GM12878 (cell line): ENCODE measurements around the gene ACKR2. TPM values are rescaled to one million over a fixed set of nuclear protein-coding genes. Genes with fewer than 3 reads are reported as not detected.
A peak's percentile ranks its signal among the peaks of the same experiment; 100 is the strongest.

ENCODE experiments used
- ATAC-seq: fragments of 200-7000 bp; cut with Tn5 transposase; 3 replicates; pipeline ENCODE4 v1.9.1; 2020; ENCODE audit warnings: mild to moderate bottlenecking, moderate library complexity
- BruUV-seq: library from RNA; stranded (reverse); fragments of 400-500 nt; replicated peaks from 2 replicates; lab custom pipeline; 2021; lab: Mats Ljungman, UMichigan
- CTCF ChIA-PET: fragments of 300-600 bp; sonication (Branson Sonifier 250); formaldehyde crosslinking; extraction: SDS; loops from one replicate; lab custom pipeline; 2021; ENCODE audit warnings: inconsistent platforms; lab: Yijun Ruan, JAX
- POLR2A ChIA-PET: fragments of 350-600 bp; formaldehyde crosslinking; extraction: SDS; loops from one replicate; lab custom pipeline; 2021; ENCODE audit warnings: inconsistent platforms; lab: Charles Lee
- RAD21 ChIA-PET: fragments of 300-600 bp; sonication (Branson Sonifier 250); formaldehyde crosslinking; loops from one replicate; lab custom pipeline; 2023; ENCODE audit warnings: antibody characterized with exemption; ENCODE audit not compliant: unreplicated experiment; lab: Charles Lee
- SMC1A ChIA-PET: fragments of 300-600 bp; sonication (Branson Sonifier 250); formaldehyde crosslinking; loops from one replicate; lab custom pipeline; 2023; ENCODE audit not compliant: unreplicated experiment, uncharacterized antibody; lab: Charles Lee
- DNase-seq: peaks from one replicate; pipeline ENCODE4 v3.0.0-alpha.2; 2011; ENCODE audit warnings: low read depth, low spot score
- FAIRE-seq: peaks from 3 replicates; lab custom pipeline; 2011; peaks lifted over from hg19 to GRCh38; lab: Jason Lieb, UNC
- H2AFZ ChIP-seq: 2 replicates; pipeline ENCODE4 v1.6.0; 2011; ENCODE audit warnings: low read depth, low read length, control low read depth; ENCODE audit not compliant: control insufficient read depth
- H3K27ac ChIP-seq: 2 replicates; pipeline ENCODE4 v1.5.1; 2011; ENCODE audit warnings: control low read depth; ENCODE audit not compliant: control insufficient read depth, insufficient read depth
- H3K27me3 ChIP-seq, 2 experiments: replicated peaks in 1 of 2; 2 replicates each; pipeline versions ENCODE4 v1.6.0 to v1.6.1; 2011; ENCODE audit warnings: low read length in 1 of 2; ENCODE audit not compliant: control insufficient read depth in 2 of 2, insufficient read depth in 2 of 2
- H3K36me3 ChIP-seq, 2 experiments: 2 replicates each; pipeline ENCODE4 v1.5.1; 2011; ENCODE audit warnings: low read length in 1 of 2; ENCODE audit not compliant: control insufficient read depth in 2 of 2, insufficient read depth in 2 of 2
- H3K4me1 ChIP-seq: 2 replicates; pipeline ENCODE4 v1.6.1; 2011; ENCODE audit warnings: mild to moderate bottlenecking, low read length, moderate library complexity, mixed read lengths; ENCODE audit not compliant: control insufficient read depth, insufficient read depth
- H3K4me2 ChIP-seq: 2 replicates; pipeline ENCODE4 v1.6.0; 2011; ENCODE audit warnings: control low read depth; ENCODE audit not compliant: control insufficient read depth, insufficient read depth
- H3K4me3 ChIP-seq: fragments of 200-600 bp; sonication (generic); 2 replicates; pipeline ENCODE4 v1.5.1; 2016
- H3K79me2 ChIP-seq: 2 replicates; pipeline ENCODE4 v1.6.0; 2011; ENCODE audit warnings: low read length; ENCODE audit not compliant: control insufficient read depth, insufficient read depth
- H3K9ac ChIP-seq: 2 replicates; pipeline ENCODE4 v1.8.0; 2011; ENCODE audit warnings: low read length, control low read depth, mixed read lengths; ENCODE audit not compliant: control insufficient read depth, insufficient read depth
- H3K9me3 ChIP-seq: replicated peaks from 3 replicates; pipeline ENCODE4 v1.5.1; 2011; ENCODE audit warnings: mild to moderate bottlenecking, low read length; ENCODE audit not compliant: control insufficient read depth, insufficient read depth
- H4K20me1 ChIP-seq: 2 replicates; pipeline ENCODE4 v1.6.0; 2011; ENCODE audit not compliant: control insufficient read depth, insufficient read depth
- CBFB ChIP-seq: IDR thresholded peaks from 2 replicates; pipeline ENCODE4 v1.6.1; 2016; ENCODE audit warnings: antibody characterized with exemption, low read depth
- CEBPB ChIP-seq, 2 experiments: fragments of 150-350 bp in 1 of 2; IDR thresholded peaks; 2 replicates each; pipeline ENCODE4 v1.6.1; 2012 to 2014; ENCODE audit warnings: low read depth in 2 of 2, low read length in 2 of 2, borderline replicate concordance in 1 of 2, inconsistent platforms in 1 of 2
- CUX1 ChIP-seq: IDR thresholded peaks from 2 replicates; pipeline ENCODE4 v1.6.1; 2012; ENCODE audit warnings: improper control_type of control experiment, low read depth, low read length; ENCODE audit not compliant: insufficient replicate concordance
- E2F8 ChIP-seq: fragments of 450-650 bp; IDR thresholded peaks from 2 replicates; pipeline ENCODE4 v1.6.1; 2018; ENCODE audit warnings: mild to moderate bottlenecking, low read depth, moderate library complexity; ENCODE audit not compliant: partially characterized antibody
- EED ChIP-seq: sonication (generic); IDR thresholded peaks from 2 replicates; pipeline ENCODE4 v1.6.1; 2016; ENCODE audit warnings: antibody characterized with exemption, low read depth
- FOXK2 ChIP-seq: fragments of 450-650 bp; IDR thresholded peaks from 2 replicates; pipeline ENCODE4 v1.6.1; 2017; ENCODE audit warnings: mild to moderate bottlenecking, moderate library complexity
- GATAD2B ChIP-seq: fragments of 450-650 bp; conservative IDR thresholded peaks from 2 replicates; pipeline ENCODE4 v1.6.1; 2017; ENCODE audit warnings: low read depth, mild to moderate bottlenecking, moderate library complexity
- PAX8 ChIP-seq: fragments of 450-650 bp; IDR thresholded peaks from 2 replicates; pipeline ENCODE4 v1.6.1; 2017; ENCODE audit warnings: mild to moderate bottlenecking, moderate library complexity
- USF1 ChIP-seq: IDR thresholded peaks from 2 replicates; pipeline ENCODE4 v1.6.1; 2011; ENCODE audit warnings: borderline replicate concordance, low read depth, mild to moderate bottlenecking, moderate library complexity, mixed read lengths, low read length; ENCODE audit not compliant: insufficient read depth; ENCODE audit errors: extremely low read length
- USF2 ChIP-seq: IDR thresholded peaks from 2 replicates; pipeline ENCODE4 v1.6.1; 2011; ENCODE audit warnings: low read depth, low read length, improper control_type of control experiment, borderline replicate concordance
- WRNIP1 ChIP-seq: IDR thresholded peaks from 2 replicates; pipeline ENCODE4 v1.6.1; 2011; ENCODE audit warnings: low read depth, low read length, improper control_type of control experiment, borderline replicate concordance
- WGBS: methylation state at CpG from one replicate; pipeline ENCODE4 v1.1.6; 2016; ENCODE audit warnings: low lambda C conversion rate; ENCODE audit not compliant: insufficient replicate concordance, insufficient coverage; ENCODE audit errors: missing lambda C conversion rate; 5-methylcytosine and 5-hydroxymethylcytosine counted together
- in situ Hi-C: fragments of 300-500 bp; cut with MboI; formaldehyde crosslinking; loops from 9 replicates; pipeline ENCODE4 v1.14.3; 2018; ENCODE audit warnings: mixed read lengths
- intact Hi-C: fragments of 100-400 bp; cut with micrococcal nuclease; formaldehyde crosslinking; loops from one replicate; pipeline ENCODE4 v1.14.2; 2022; ENCODE audit not compliant: unreplicated experiment
- polyA plus RNA-seq, 11 experiments: library from polyadenylated mRNA; depleted of rRNA in 4 of 11; unstranded in 6 of 11; stranded (reverse) in 5 of 11; fragments of >200 nt; fragmentation: Nextera tagmentation in 4 of 11; fragmentation: Illumina TruSeq in 1 of 11; extraction: Ambion mirVana in 4 of 11; extraction: Trizol in 1 of 11; gene quantifications; 1 replicate in 1 of 11; 2 replicates in 10 of 11; pipeline versions ENCODE4 v1.2.1 to v1.2.3, GENCODE V29; 2011 to 2016; ENCODE audit warnings: inconsistent platforms in 2 of 11, missing spikeins in 2 of 11, low read depth in 1 of 11
- total RNA-seq, 4 experiments: library from RNA; depleted of rRNA in 3 of 4; stranded (reverse); fragments of >200 nt in 3 of 4; fragmentation: Illumina TruSeq in 1 of 4; extraction: Trizol in 1 of 4; gene quantifications; 2 replicates each; pipeline versions ENCODE4 v1.2.1 to v1.2.3, GENCODE V29; 2013 to 2021

Gene ACKR2
- total and polyA plus RNA-seq, 10 of the 15 experiments (the other 5 are each of a cell fraction or from before 2014, with no cell fraction given): 0.05 to 0.91 (median 0.23) TPM; not detected in 2

- TF ChIP-seq USF2: no peak
- TF ChIP-seq EED: no peak
- no peak for TF ChIP-seq GATAD2B
- no peak for TF ChIP-seq CUX1
- TF ChIP-seq WRNIP1: no peak
These were observed 56.0 kb downstream of the ACKR2 start (continued) for GRCh38 chr3:42865256-42865655.

GRCh38 chr3:42867138-42867537, 57.9 kb downstream of the ACKR2 start:
- POLR2A ChIA-PET: no interaction called here
- 57% methylated on average over 7 of the region's 7 CpGs for WGBS

More at GRCh38 chr3:42867138-42867537, 57.9 kb downstream of the ACKR2 start:
- Histone ChIP-seq H3K4me2 (no peak overlapping the region), H3K4me1 (no peaks in the 10 kb centered on the region), H3K36me3 (no peaks in the 10 kb centered on the region), H3K4me3 (no peak overlapping the region), H3K9ac (no peak overlapping the region), H3K27me3 (no peaks in the 10 kb centered on the region), H4K20me1 (no peaks in the 10 kb centered on the region), H3K27ac (no peak overlapping the region), H3K9me3 (no peaks in the 10 kb centered on the region), H3K79me2 (no peaks in the 10 kb centered on the region), H2AFZ (no peak overlapping the region)
- FAIRE-seq: peak; percentile 7
- in situ Hi-C loops: no loop called here
- ATAC-seq: no peak
- SMC1A ChIA-PET: no interaction called here
- DNase-seq: no peak
- intact Hi-C loops: no loop called here
- RAD21 ChIA-PET: no interaction called here
- TF ChIP-seq CBFB: no peak
- TF ChIP-seq CEBPB (IDR thresholded peaks at IDR 0.05; ENCODE audit: borderline replicate concordance in 1 of 2, low read depth in 2 of 2, low read length in 2 of 2): no peak
- no peak for TF ChIP-seq USF1
- TF ChIP-seq PAX8: no peak
- TF ChIP-seq FOXK2: no peak
- TF ChIP-seq E2F8: no peak
- CTCF ChIA-PET: no interaction called here
- no TSS peak for BruUV-seq
